Measurements from ENCODE around the gene GALNT15. TPM values are rescaled to one million over a fixed set of nuclear protein-coding genes. Genes with fewer than 3 reads are reported as not detected.

Gene GALNT15
- total RNA-seq, 2 experiments from 2014 or later, result not detected

- no peak overlapping the region for H3K4me3 Mint-ChIP-seq
- no peak for DNase-seq
- H3K4me1 ChIP-seq (ENCODE audit: insufficient read depth, low read length), result peaks cover 9% of the 10 kb centered on the region
- no peaks in the 10 kb centered on the region for H3K27me3 ChIP-seq (ENCODE audit: control insufficient read depth in 1 of 2, insufficient read depth in 2 of 2, low read length in 2 of 2)
- TF ChIP-seq CTCF (IDR thresholded peaks at IDR 0.05), result no peak
- ATAC-seq (ENCODE audit: poor library complexity), result no peak
- H3K27ac ChIP-seq (ENCODE audit: low read depth in 1 of 2, low read length in 2 of 2), result no peak overlapping the region
- CTCF ChIA-PET, result interaction anchor here (1.1 kb wide), 1 partner anchor 12 kb away, joined by 4 read pairs; the partner anchor contains the start of genes DPH3 and OXNAD1
- no peak overlapping the region for H3K4me3 ChIP-seq (ENCODE audit: low read length)
- no peaks in the 10 kb centered on the region for H3K36me3 Mint-ChIP-seq (ENCODE audit: low read depth)
- H3K27ac Mint-ChIP-seq, result no peak overlapping the region
- no peaks in the 10 kb centered on the region for H3K36me3 ChIP-seq (ENCODE audit: insufficient read depth, low read length)
- no peaks in the 10 kb centered on the region for H3K9me3 ChIP-seq (ENCODE audit: control insufficient read depth in 1 of 2, insufficient read depth in 1 of 2, low read length in 2 of 2)
- no peaks in the 10 kb centered on the region for H3K9me3 Mint-ChIP-seq
- H3K27me3 Mint-ChIP-seq, result no peaks in the 10 kb centered on the region
- POLR2A ChIA-PET, result interaction anchor here (0.7 kb wide), 1 partner anchor 1158 kb away, joined by 3 read pairs; no protein-coding TSS in a partner anchor
- intact Hi-C loops (cut with DNase I, micrococcal nuclease), result no loop called here
- peaks cover under 1% of the 10 kb centered on the region for H3K4me1 Mint-ChIP-seq (ENCODE audit: low read depth)
Measured at GRCh38 chr3:16252243-16252978, 77.9 kb downstream of the GALNT15 start.

GRCh38 chr3:16252988-16253387 is 78.5 kb downstream of the GALNT15 start:
- Histone ChIP-seq H3K36me3 (ENCODE audit: insufficient read depth, low read length) (no peaks in the 10 kb centered on the region), H3K4me1 (ENCODE audit: insufficient read depth, low read length) (peaks cover 5% of the 10 kb centered on the region), H3K4me3 (ENCODE audit: low read length) (no peak overlapping the region), H3K27ac (ENCODE audit: low read depth in 1 of 2, low read length in 2 of 2) (no peak overlapping the region), H3K27me3 (ENCODE audit: control insufficient read depth in 1 of 2, insufficient read depth in 2 of 2, low read length in 2 of 2) (no peaks in the 10 kb centered on the region), H3K9me3 (ENCODE audit: control insufficient read depth in 1 of 2, insufficient read depth in 1 of 2, low read length in 2 of 2) (no peaks in the 10 kb centered on the region)
- Mint-ChIP-seq H3K27ac (no peak overlapping the region), H3K36me3 (ENCODE audit: low read depth) (no peaks in the 10 kb centered on the region), H3K4me3 (no peak overlapping the region), H3K9me3 (no peaks in the 10 kb centered on the region), H3K27me3 (no peaks in the 10 kb centered on the region), H3K4me1 (ENCODE audit: low read depth) (no peaks in the 10 kb centered on the region)
- ChIA-PET CTCF (interaction anchor here (1.1 kb wide), 1 partner anchor 11 kb away, joined by 4 read pairs; the partner anchor contains the start of genes DPH3 and OXNAD1), POLR2A (no interaction called here)
- no peak for TF ChIP-seq CTCF (IDR thresholded peaks at IDR 0.05)
- ATAC-seq (ENCODE audit: poor library complexity), result no peak
- DNase-seq, result no peak
- intact Hi-C loops (cut with DNase I, micrococcal nuclease), result no loop called here

DNA sequence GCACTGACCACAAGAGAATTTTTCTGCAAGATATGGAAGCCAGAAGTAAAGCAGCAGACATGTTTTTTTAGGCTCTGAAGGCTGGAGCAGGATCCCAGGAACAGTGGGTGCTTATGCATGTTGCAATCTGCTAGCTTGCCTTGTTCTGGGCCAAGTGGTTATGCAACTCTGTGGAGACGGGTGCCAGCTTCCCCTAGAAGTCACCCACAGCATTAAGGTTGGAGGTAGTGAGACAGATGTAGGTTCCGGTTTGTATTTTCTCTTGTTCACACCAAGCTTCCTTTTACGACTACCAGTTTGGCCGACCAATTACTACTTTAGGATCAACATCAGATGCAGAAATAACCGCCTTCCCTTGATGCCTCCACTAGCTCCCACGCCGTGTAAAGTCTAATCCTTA is 79.1 kb downstream of the GALNT15 start:
- Mint-ChIP-seq H3K27ac (no peak overlapping the region), H3K4me3 (no peak overlapping the region), H3K27me3 (no peaks in the 10 kb centered on the region), H3K4me1 (ENCODE audit: low read depth) (peaks cover 1% of the 10 kb centered on the region), H3K9me3 (no peaks in the 10 kb centered on the region), H3K36me3 (ENCODE audit: low read depth) (peaks cover under 1% of the 10 kb centered on the region)
- intact Hi-C loops (cut with DNase I, micrococcal nuclease), result no loop called here
- ChIA-PET CTCF (no interaction called here), POLR2A (no interaction called here)
- Histone ChIP-seq H3K27me3 (ENCODE audit: control insufficient read depth in 1 of 2, insufficient read depth in 2 of 2, low read length in 2 of 2) (no peaks in the 10 kb centered on the region), H3K36me3 (ENCODE audit: insufficient read depth, low read length) (peaks cover 5% of the 10 kb centered on the region), H3K4me1 (ENCODE audit: insufficient read depth, low read length) (peaks cover 5% of the 10 kb centered on the region), H3K27ac (ENCODE audit: low read depth in 1 of 2, low read length in 2 of 2) (no peak overlapping the region), H3K9me3 (ENCODE audit: control insufficient read depth in 1 of 2, insufficient read depth in 1 of 2, low read length in 2 of 2) (no peaks in the 10 kb centered on the region), H3K4me3 (ENCODE audit: low read length) (no peak overlapping the region)
- DNase-seq (peak in 3 of 14 experiments; percentile 8 to 31 (median 21)), ATAC-seq (ENCODE audit: poor library complexity) (no peak)
- no peak for TF ChIP-seq CTCF (IDR thresholded peaks at IDR 0.05)
